Naive thymus-derived CD4-positive, alpha-beta T cell (primary cell): ENCODE measurements around the gene HEPHL1. TPM values are rescaled to one million over a fixed set of nuclear protein-coding genes. Genes with fewer than 3 reads are reported as not detected.

Source experiments
- ATAC-seq: fragments of 150-1000 bp; cut with Tn5 transposase; 2 replicates; pipeline ENCODE4 v1.10.0; 2021; ENCODE audit warnings: mild to moderate bottlenecking, moderate library complexity
- CTCF ChIA-PET: fragments of 350-600 bp; sonication (Branson Sonifier 250); formaldehyde crosslinking; loops from one replicate; lab custom pipeline; 2021; ENCODE audit warnings: antibody characterized with exemption; lab: Charles Lee
- POLR2A ChIA-PET: fragments of 350-600 bp; sonication (Branson Sonifier 250); formaldehyde crosslinking; loops from one replicate; lab custom pipeline; 2021; ENCODE audit warnings: antibody characterized with exemption, inconsistent platforms; lab: Charles Lee
- DNase-seq, 9 donors: peaks; one replicate each; pipeline versions ENCODE4 v3.0.0 to v3.0.0-alpha.2; 2020 to 2022; ENCODE audit warnings: mixed read lengths in 1 of 9
- H3K27ac ChIP-seq: one replicate; pipeline ENCODE4 v1.7.0; 2013; ENCODE audit warnings: mild to moderate bottlenecking, low read depth, low read length, moderate library complexity
- H3K27me3 ChIP-seq, 2 donors: one replicate each; pipeline ENCODE4 v1.7.0; 2013; ENCODE audit warnings: low read length in 2 of 2, mild to moderate bottlenecking in 2 of 2, moderate library complexity in 2 of 2; ENCODE audit not compliant: control insufficient read depth in 2 of 2, insufficient read depth in 2 of 2
- H3K36me3 ChIP-seq, 3 experiments: 1 replicate in 2 of 3; 2 replicates in 1 of 3; pipeline ENCODE4 v1.7.0; 2013; ENCODE audit warnings: low read length in 3 of 3, mild to moderate bottlenecking in 3 of 3, moderate library complexity in 1 of 3; ENCODE audit not compliant: insufficient read depth in 3 of 3, control insufficient read depth in 2 of 3
- H3K4me1 ChIP-seq, 2 donors: one replicate each; pipeline ENCODE4 v1.7.0; 2013; ENCODE audit warnings: low read length in 2 of 2, mild to moderate bottlenecking in 2 of 2, moderate library complexity in 1 of 2; ENCODE audit not compliant: control insufficient read depth in 2 of 2, insufficient read depth in 2 of 2
- H3K4me3 ChIP-seq: 2 replicates; pipeline ENCODE4 v1.7.0; 2013; ENCODE audit warnings: mild to moderate bottlenecking, low read length
- H3K9me3 ChIP-seq, 3 experiments: 1 replicate in 2 of 3; 2 replicates in 1 of 3; pipeline ENCODE4 v1.7.0; 2013; ENCODE audit warnings: low read length in 3 of 3; ENCODE audit not compliant: control insufficient read depth in 2 of 3
- H3K27ac Mint-ChIP-seq, 9 donors: one replicate each; pipeline ENCODE4 v1.8.0; 2020 to 2022; ENCODE audit warnings: mixed read lengths in 9 of 9, mild to moderate bottlenecking in 8 of 9, moderate library complexity in 5 of 9, inconsistent platforms in 2 of 9
- H3K27me3 Mint-ChIP-seq, 5 donors: one replicate each; pipeline ENCODE4 v1.8.0; 2021 to 2022; ENCODE audit warnings: mixed read lengths in 5 of 5, mild to moderate bottlenecking in 1 of 5
- H3K36me3 Mint-ChIP-seq, 5 donors: one replicate each; pipeline ENCODE4 v1.8.0; 2020 to 2022; ENCODE audit warnings: mixed read lengths in 5 of 5, mild to moderate bottlenecking in 3 of 5, inconsistent platforms in 1 of 5
- H3K4me1 Mint-ChIP-seq, 7 donors: one replicate each; pipeline ENCODE4 v1.8.0; 2020 to 2022; ENCODE audit warnings: mixed read lengths in 7 of 7, mild to moderate bottlenecking in 3 of 7, inconsistent platforms in 1 of 7
- H3K4me3 Mint-ChIP-seq, 10 donors: one replicate each; pipeline ENCODE4 v1.8.0; 2020 to 2022; ENCODE audit warnings: mild to moderate bottlenecking in 10 of 10, mixed read lengths in 10 of 10, moderate library complexity in 6 of 10, inconsistent platforms in 2 of 10
- H3K9me3 Mint-ChIP-seq, 11 donors: one replicate each; pipeline ENCODE4 v1.8.0; 2020 to 2022; ENCODE audit warnings: mixed read lengths in 11 of 11, mild to moderate bottlenecking in 4 of 11, inconsistent platforms in 1 of 11, moderate library complexity in 1 of 11
- intact Hi-C, 2 donors: fragments of 100-400 bp; cut with micrococcal nuclease; formaldehyde crosslinking; loops; one replicate each; pipeline ENCODE4 v1.15.1; 2023
- polyA plus RNA-seq, 2 donors: library from polyadenylated mRNA; unstranded; fragments of 300-500 nt; fragmentation: Illumina TruSeq; gene quantifications; one replicate each; pipeline ENCODE4 v1.2.3, GENCODE V29; 2021
- total RNA-seq, 6 experiments: library from RNA in 5 of 6; stranded (reverse) in 5 of 6; gene quantifications; 1 replicate in 5 of 6; 2 replicates in 1 of 6; pipeline ENCODE4 v1.2.3 and lab custom pipeline; 2021 to 2026

HEPHL1 gene
- total and polyA plus RNA-seq, 7 experiments from 2014 or later = not detected

- Mint-ChIP-seq H3K9me3 (peaks cover 0 to 9% (median 2%) of the 10 kb centered on the region in 11 donors), H3K27me3 (peaks cover 0 to 33% (median 15%) of the 10 kb centered on the region in 5 donors), H3K4me3 (no peak overlapping the region), H3K27ac (no peak overlapping the region), H3K36me3 (no peaks in the 10 kb centered on the region), H3K4me1 (no peaks in the 10 kb centered on the region)
- H3K27ac ChIP-seq = no peak overlapping the region
- H3K27me3 ChIP-seq = peaks cover 0 to under 1% of the 10 kb centered on the region in 2 donors
- H3K9me3 ChIP-seq = no peaks in the 10 kb centered on the region
- ChIA-PET POLR2A (no interaction called here), CTCF (no interaction called here)
- no peak overlapping the region for H3K4me3 ChIP-seq
- DNase-seq = no peak
- H3K4me1 ChIP-seq = no peaks in the 10 kb centered on the region
- ATAC-seq = no peak
- no peaks in the 10 kb centered on the region for H3K36me3 ChIP-seq
- intact Hi-C loops = no loop called here
These were observed 37.5 kb upstream of the HEPHL1 start for GRCh38 chr11:93983542-93984195.

GRCh38 chr11:93984196-93984567, 37.0 kb upstream of the HEPHL1 start:
- DNase-seq (no peak), ATAC-seq (no peak)
- Mint-ChIP-seq H3K4me1 (no peaks in the 10 kb centered on the region), H3K4me3 (no peak overlapping the region), H3K36me3 (no peaks in the 10 kb centered on the region), H3K9me3 (peaks cover 0 to 7% (median 2%) of the 10 kb centered on the region in 11 donors), H3K27me3 (peaks cover 0 to 35% (median 20%) of the 10 kb centered on the region in 5 donors), H3K27ac (no peak overlapping the region)
- no peaks in the 10 kb centered on the region for H3K36me3 ChIP-seq
- H3K9me3 ChIP-seq = no peaks in the 10 kb centered on the region
- intact Hi-C loops = no loop called here
- no peak overlapping the region for H3K27ac ChIP-seq
- H3K4me3 ChIP-seq = no peak overlapping the region
- ChIA-PET CTCF (no interaction called here), POLR2A (no interaction called here)
- no peaks in the 10 kb centered on the region for H3K4me1 ChIP-seq
- H3K27me3 ChIP-seq = peaks cover 0 to 3% of the 10 kb centered on the region in 2 donors

- ChIA-PET POLR2A (no interaction called here), CTCF (no interaction called here)
- ATAC-seq (no peak), DNase-seq (no peak)
- no peak overlapping the region for H3K4me3 Mint-ChIP-seq
- H3K27ac Mint-ChIP-seq = no peak overlapping the region
- peaks cover 0 to 3% of the 10 kb centered on the region in 2 donors for H3K27me3 ChIP-seq
- no peaks in the 10 kb centered on the region for H3K36me3 ChIP-seq
- H3K4me1 Mint-ChIP-seq = no peaks in the 10 kb centered on the region
- H3K9me3 ChIP-seq = no peaks in the 10 kb centered on the region
- H3K9me3 Mint-ChIP-seq = peaks cover 0 to 4% (median 0%) of the 10 kb centered on the region in 11 donors
- no peak overlapping the region for H3K27ac ChIP-seq
- no peaks in the 10 kb centered on the region for H3K36me3 Mint-ChIP-seq
- H3K27me3 Mint-ChIP-seq = peaks cover 0 to 35% (median 16%) of the 10 kb centered on the region in 5 donors
- no peaks in the 10 kb centered on the region for H3K4me1 ChIP-seq
- H3K4me3 ChIP-seq = no peak overlapping the region
- intact Hi-C loops = no loop called here
These were observed 36.2 kb upstream of the HEPHL1 start for GRCh38 chr11:93984936-93985335.

- Mint-ChIP-seq H3K4me3 (no peak overlapping the region), H3K36me3 (no peaks in the 10 kb centered on the region), H3K9me3 (peaks cover 0 to 8% (median 4%) of the 10 kb centered on the region in 11 donors), H3K4me1 (no peaks in the 10 kb centered on the region), H3K27me3 (peaks cover 0 to 29% (median 10%) of the 10 kb centered on the region in 5 donors), H3K27ac (no peak overlapping the region)
- H3K36me3 ChIP-seq = no peaks in the 10 kb centered on the region
- CTCF ChIA-PET = no interaction called here
- POLR2A ChIA-PET = no interaction called here
- peaks cover 0 to 3% of the 10 kb centered on the region in 2 donors for H3K27me3 ChIP-seq
- intact Hi-C loops = no loop called here
- no peak for DNase-seq
- H3K4me3 ChIP-seq = no peak overlapping the region
- H3K4me1 ChIP-seq = no peaks in the 10 kb centered on the region
- no peak for ATAC-seq
- no peak overlapping the region for H3K27ac ChIP-seq
- H3K9me3 ChIP-seq = no peaks in the 10 kb centered on the region
These were observed 34.4 kb upstream of the HEPHL1 start for GRCh38 chr11:93986716-93987115.

GRCh38 chr11:93988455-93988854, 32.7 kb upstream of the HEPHL1 start:
- ChIA-PET POLR2A (no interaction called here), CTCF (no interaction called here)
- H3K9me3 ChIP-seq = peaks cover 0 to 14% (median 0%) of the 10 kb centered on the region in 3 experiments

GRCh38 chr11:93988912-93989311, 32.2 kb upstream of the HEPHL1 start:
- Histone ChIP-seq H3K27ac (no peak overlapping the region), H3K27me3 (peaks cover 0 to 3% of the 10 kb centered on the region in 2 donors), H3K9me3 (peaks cover 0 to 17% (median 0%) of the 10 kb centered on the region in 3 experiments), H3K36me3 (no peaks in the 10 kb centered on the region), H3K4me3 (no peak overlapping the region), H3K4me1 (no peaks in the 10 kb centered on the region)
- H3K36me3 Mint-ChIP-seq = peaks cover 0 to 4% (median 0%) of the 10 kb centered on the region in 5 donors
- peaks cover 0 to 24% (median 10%) of the 10 kb centered on the region in 11 donors for H3K9me3 Mint-ChIP-seq
- peaks cover 0 to 25% (median 10%) of the 10 kb centered on the region in 5 donors for H3K27me3 Mint-ChIP-seq
- DNase-seq = no peak
- intact Hi-C loops = no loop called here
- POLR2A ChIA-PET = no interaction called here
- CTCF ChIA-PET = no interaction called here
- no peak for ATAC-seq
- no peak overlapping the region for H3K4me3 Mint-ChIP-seq
- H3K4me1 Mint-ChIP-seq = no peaks in the 10 kb centered on the region
- H3K27ac Mint-ChIP-seq = no peak overlapping the region

More at GRCh38 chr11:93988455-93988854, 32.7 kb upstream of the HEPHL1 start:
- Histone ChIP-seq H3K4me3 (no peak overlapping the region), H3K36me3 (no peaks in the 10 kb centered on the region), H3K27me3 (peaks cover 0 to 3% of the 10 kb centered on the region in 2 donors), H3K27ac (no peak overlapping the region), H3K4me1 (no peaks in the 10 kb centered on the region)
- ATAC-seq = no peak
- peaks cover 0 to 24% (median 10%) of the 10 kb centered on the region in 11 donors for H3K9me3 Mint-ChIP-seq
- no peak overlapping the region for H3K4me3 Mint-ChIP-seq
- peaks cover 0 to 4% (median 0%) of the 10 kb centered on the region in 5 donors for H3K36me3 Mint-ChIP-seq
- intact Hi-C loops = no loop called here
- no peak for DNase-seq
- no peak overlapping the region for H3K27ac Mint-ChIP-seq
- H3K27me3 Mint-ChIP-seq = peaks cover 0 to 27% (median 10%) of the 10 kb centered on the region in 5 donors
- no peaks in the 10 kb centered on the region for H3K4me1 Mint-ChIP-seq

GRCh38 chr11:93993747-93994146, 27.4 kb upstream of the HEPHL1 start:
- ChIA-PET CTCF (no interaction called here), POLR2A (no interaction called here)
- H3K36me3 Mint-ChIP-seq = peaks cover 0 to 9% (median 4%) of the 10 kb centered on the region in 5 donors
- H3K4me1 Mint-ChIP-seq = no peaks in the 10 kb centered on the region
- peaks cover 0 to 17% (median 0%) of the 10 kb centered on the region in 3 experiments for H3K9me3 ChIP-seq
- H3K4me3 ChIP-seq = no peak overlapping the region
- H3K27ac ChIP-seq = no peak overlapping the region
- intact Hi-C loops = no loop called here
- peaks cover 0 to 2% of the 10 kb centered on the region in 2 donors for H3K27me3 ChIP-seq
- H3K4me1 ChIP-seq = no peaks in the 10 kb centered on the region
- peaks cover 0 to 13% (median 2%) of the 10 kb centered on the region in 5 donors for H3K27me3 Mint-ChIP-seq
- no peak overlapping the region for H3K27ac Mint-ChIP-seq
- H3K36me3 ChIP-seq = no peaks in the 10 kb centered on the region
- ATAC-seq (no peak), DNase-seq (no peak)
- H3K9me3 Mint-ChIP-seq = peaks cover 6 to 50% (median 17%) of the 10 kb centered on the region in 11 donors
- no peak overlapping the region for H3K4me3 Mint-ChIP-seq
